HepG2 (cell line): ENCODE measurements around the gene ZNF177. TPM values are rescaled to one million over a fixed set of nuclear protein-coding genes. Genes with fewer than 3 reads are reported as not detected.

Source experiments
- CREB1 ChIP-seq, 2 experiments: fragments of 450-650 bp in 1 of 2; IDR thresholded peaks; 2 replicates each; pipeline ENCODE4 v1.6.1; 2016 to 2017; ENCODE audit warnings: control low read depth in 1 of 2, mild to moderate bottlenecking in 1 of 2, missing compliant biosample characterization in 1 of 2, missing genetic modification characterization in 1 of 2
- E2F5 ChIP-seq: sonication (generic); formaldehyde crosslinking; conservative IDR thresholded peaks from 2 replicates; pipeline ENCODE4 v1.4.0; 2020; ENCODE audit warnings: missing genetic modification reagents
- GABPA ChIP-seq, 2 experiments: IDR thresholded peaks; 2 replicates each; pipeline ENCODE4 v1.6.1; 2011 to 2016; ENCODE audit warnings: low read depth in 2 of 2, low read length in 1 of 2, missing biosample characterization in 1 of 2, missing genetic modification characterization in 1 of 2
- JDP2 ChIP-seq: sonication (generic); formaldehyde crosslinking; IDR thresholded peaks from 2 replicates; pipeline ENCODE4 v1.8.1; 2022; ENCODE audit warnings: missing genetic modification reagents, borderline replicate concordance
- MED8 ChIP-seq: sonication (generic); formaldehyde crosslinking; IDR thresholded peaks from 2 replicates; pipeline ENCODE4 v1.8.1; 2023; ENCODE audit warnings: mild to moderate bottlenecking, missing genetic modification reagents; ENCODE audit not compliant: insufficient replicate concordance
- PBX3 ChIP-seq: sonication (generic); formaldehyde crosslinking; IDR thresholded peaks from 2 replicates; pipeline ENCODE4 v1.8.1; 2023; ENCODE audit warnings: missing genetic modification reagents, inconsistent platforms, borderline replicate concordance
- PRPF4 ChIP-seq: fragments of 200-400 bp; formaldehyde crosslinking; IDR thresholded peaks from 2 replicates; pipeline ENCODE4 v1.6.1; 2016; ENCODE audit warnings: low read length, low read depth; ENCODE audit not compliant: poor library complexity, severe bottlenecking
- SAFB2 ChIP-seq: sonication (generic); formaldehyde crosslinking; IDR thresholded peaks from 2 replicates; pipeline ENCODE4 v1.5.1; 2020; ENCODE audit warnings: missing genetic modification reagents, low read depth, mild to moderate bottlenecking, borderline replicate concordance
- SP1 ChIP-seq, 2 experiments: fragments of 450-650 bp in 1 of 2; sonication (generic) in 1 of 2; formaldehyde crosslinking in 1 of 2; IDR thresholded peaks; 2 replicates each; pipeline versions ENCODE4 v1.4.0 to v1.6.1; 2016 to 2020; ENCODE audit warnings: missing genetic modification reagents in 1 of 2
- SRSF1 ChIP-seq: fragments of 200-400 bp; formaldehyde crosslinking; optimal IDR thresholded peaks from 2 replicates; pipeline ENCODE3; 2017; ENCODE audit warnings: mild to moderate bottlenecking, low read depth, low read length, moderate library complexity
- TAF1 ChIP-seq: sonication (generic); formaldehyde crosslinking; IDR thresholded peaks from 2 replicates; pipeline ENCODE4 v1.4.0; 2020; ENCODE audit warnings: missing genetic modification reagents
- TBX2 ChIP-seq: sonication (generic); formaldehyde crosslinking; IDR thresholded peaks from 2 replicates; pipeline ENCODE4 v1.5.0; 2020; ENCODE audit warnings: missing genetic modification reagents, mild to moderate bottlenecking, borderline replicate concordance
- THAP11 ChIP-seq: IDR thresholded peaks from 2 replicates; pipeline ENCODE4 v1.6.1; 2016; ENCODE audit warnings: missing biosample characterization, missing genetic modification reagents
- XBP1 ChIP-seq: sonication (generic); formaldehyde crosslinking; IDR thresholded peaks from 2 replicates; pipeline ENCODE4 v1.5.0; 2020; ENCODE audit warnings: missing genetic modification reagents
- ZNF605 ChIP-seq: sonication (generic); formaldehyde crosslinking; IDR thresholded peaks from 2 replicates; pipeline ENCODE4 v1.8.0; 2022; ENCODE audit warnings: mild to moderate bottlenecking, missing genetic modification reagents
- polyA plus RNA-seq, 8 experiments: library from polyadenylated mRNA; depleted of rRNA in 3 of 8; stranded (reverse) in 7 of 8; unstranded in 1 of 8; fragments of >200 nt; fragmentation: Illumina TruSeq in 4 of 8; extraction: Trizol in 4 of 8; gene quantifications; 2 replicates each; pipeline versions ENCODE4 v1.2.1 to v1.2.3, GENCODE V29; 2011 to 2016; ENCODE audit warnings: low read depth in 4 of 8, missing spikeins in 1 of 8, mixed read lengths in 1 of 8; ENCODE audit not compliant: insufficient read depth in 1 of 8
- total RNA-seq, 5 experiments: library from RNA; depleted of rRNA; stranded (reverse); fragments of >200 nt; fragmentation: Illumina TruSeq; extraction: Trizol; gene quantifications; 2 replicates each; pipeline ENCODE4 v1.2.3, GENCODE V29; 2016; ENCODE audit warnings: low read depth in 1 of 5
- TF ChIP-seq, protein P1 (sequence below): sonication (generic); formaldehyde crosslinking; IDR thresholded peaks from 2 replicates; pipeline ENCODE4 v1.5.0; 2020; ENCODE audit warnings: mild to moderate bottlenecking, missing genetic modification reagents
- TF ChIP-seq, protein P2 (sequence below): sonication (generic); formaldehyde crosslinking; IDR thresholded peaks from 2 replicates; pipeline ENCODE4 v1.9.0; 2022; ENCODE audit warnings: missing genetic modification reagents, mild to moderate bottlenecking, borderline replicate concordance
- TF ChIP-seq, protein P3 (sequence below): sonication (generic); formaldehyde crosslinking; conservative IDR thresholded peaks from 2 replicates; pipeline ENCODE4 v1.8.0; 2022; ENCODE audit warnings: mild to moderate bottlenecking, moderate library complexity, missing genetic modification reagents

The ZNF177 gene
- total and polyA plus RNA-seq, 2 of the 13 experiments (the other 11 are each of a cell fraction or from before 2014, with no cell fraction given) = 0.62 to 0.71 TPM

- 0 out of 2 replicates have a peak, but pooled peaks have one; percentile 26 for TF ChIP-seq TAF1 (CRISPR knock-in tag)
- no peak for TF ChIP-seq SAFB2
- no peak for TF ChIP-seq PRPF4
- TF ChIP-seq XBP1 (CRISPR knock-in tag) = no peak
- TF ChIP-seq E2F5 (CRISPR knock-in tag) = 0 out of 2 replicates have a peak, but pooled peaks have one; percentile 36
- no peak for TF ChIP-seq PBX3 (CRISPR knock-in tag)
- TF ChIP-seq GABPA (IDR thresholded peaks at IDR 0.05; ENCODE audit: low read depth, low read length) = no peak
- 0 out of 2 replicates have a peak, but pooled peaks have one; percentile 42 for TF ChIP-seq GABPA (CRISPR knock-in tag; IDR thresholded peaks at IDR 0.05; ENCODE audit: low read depth)
- no peak for TF ChIP-seq JDP2 (CRISPR knock-in tag)
- peak; percentile 52; the same call in 1 of the 2 replicates for TF ChIP-seq TBX2 (CRISPR knock-in tag)
- TF ChIP-seq THAP11 (CRISPR knock-in tag) = peak; percentile 67
- TF ChIP-seq, protein P1, sequence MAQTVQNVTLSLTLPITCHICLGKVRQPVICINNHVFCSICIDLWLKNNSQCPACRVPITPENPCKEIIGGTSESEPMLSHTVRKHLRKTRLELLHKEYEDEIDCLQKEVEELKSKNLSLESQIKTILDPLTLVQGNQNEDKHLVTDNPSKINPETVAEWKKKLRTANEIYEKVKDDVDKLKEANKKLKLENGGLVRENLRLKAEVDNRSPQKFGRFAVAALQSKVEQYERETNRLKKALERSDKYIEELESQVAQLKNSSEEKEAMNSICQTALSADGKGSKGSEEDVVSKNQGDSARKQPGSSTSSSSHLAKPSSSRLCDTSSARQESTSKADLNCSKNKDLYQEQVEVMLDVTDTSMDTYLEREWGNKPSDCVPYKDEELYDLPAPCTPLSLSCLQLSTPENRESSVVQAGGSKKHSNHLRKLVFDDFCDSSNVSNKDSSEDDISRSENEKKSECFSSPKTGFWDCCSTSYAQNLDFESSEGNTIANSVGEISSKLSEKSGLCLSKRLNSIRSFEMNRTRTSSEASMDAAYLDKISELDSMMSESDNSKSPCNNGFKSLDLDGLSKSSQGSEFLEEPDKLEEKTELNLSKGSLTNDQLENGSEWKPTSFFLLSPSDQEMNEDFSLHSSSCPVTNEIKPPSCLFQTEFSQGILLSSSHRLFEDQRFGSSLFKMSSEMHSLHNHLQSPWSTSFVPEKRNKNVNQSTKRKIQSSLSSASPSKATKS = no peak
- no peak for TF ChIP-seq SP1 (IDR thresholded peaks at IDR 0.05)
- TF ChIP-seq SP1 (CRISPR knock-in tag; IDR thresholded peaks at IDR 0.05) = no peak; the same call in 1 of the 2 replicates
- TF ChIP-seq CREB1 (IDR thresholded peaks at IDR 0.05) = no peak
- TF ChIP-seq CREB1 (CRISPR knock-in tag; IDR thresholded peaks at IDR 0.05) = 0 out of 2 replicates have a peak, but pooled peaks have one; percentile 5
- no peak for TF ChIP-seq MED8
- TF ChIP-seq, protein P2, sequence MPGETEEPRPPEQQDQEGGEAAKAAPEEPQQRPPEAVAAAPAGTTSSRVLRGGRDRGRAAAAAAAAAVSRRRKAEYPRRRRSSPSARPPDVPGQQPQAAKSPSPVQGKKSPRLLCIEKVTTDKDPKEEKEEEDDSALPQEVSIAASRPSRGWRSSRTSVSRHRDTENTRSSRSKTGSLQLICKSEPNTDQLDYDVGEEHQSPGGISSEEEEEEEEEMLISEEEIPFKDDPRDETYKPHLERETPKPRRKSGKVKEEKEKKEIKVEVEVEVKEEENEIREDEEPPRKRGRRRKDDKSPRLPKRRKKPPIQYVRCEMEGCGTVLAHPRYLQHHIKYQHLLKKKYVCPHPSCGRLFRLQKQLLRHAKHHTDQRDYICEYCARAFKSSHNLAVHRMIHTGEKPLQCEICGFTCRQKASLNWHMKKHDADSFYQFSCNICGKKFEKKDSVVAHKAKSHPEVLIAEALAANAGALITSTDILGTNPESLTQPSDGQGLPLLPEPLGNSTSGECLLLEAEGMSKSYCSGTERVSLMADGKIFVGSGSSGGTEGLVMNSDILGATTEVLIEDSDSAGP (CRISPR knock-in tag) = peak; percentile 53; the same call in 1 of the 2 replicates
- TF ChIP-seq, protein P3, sequence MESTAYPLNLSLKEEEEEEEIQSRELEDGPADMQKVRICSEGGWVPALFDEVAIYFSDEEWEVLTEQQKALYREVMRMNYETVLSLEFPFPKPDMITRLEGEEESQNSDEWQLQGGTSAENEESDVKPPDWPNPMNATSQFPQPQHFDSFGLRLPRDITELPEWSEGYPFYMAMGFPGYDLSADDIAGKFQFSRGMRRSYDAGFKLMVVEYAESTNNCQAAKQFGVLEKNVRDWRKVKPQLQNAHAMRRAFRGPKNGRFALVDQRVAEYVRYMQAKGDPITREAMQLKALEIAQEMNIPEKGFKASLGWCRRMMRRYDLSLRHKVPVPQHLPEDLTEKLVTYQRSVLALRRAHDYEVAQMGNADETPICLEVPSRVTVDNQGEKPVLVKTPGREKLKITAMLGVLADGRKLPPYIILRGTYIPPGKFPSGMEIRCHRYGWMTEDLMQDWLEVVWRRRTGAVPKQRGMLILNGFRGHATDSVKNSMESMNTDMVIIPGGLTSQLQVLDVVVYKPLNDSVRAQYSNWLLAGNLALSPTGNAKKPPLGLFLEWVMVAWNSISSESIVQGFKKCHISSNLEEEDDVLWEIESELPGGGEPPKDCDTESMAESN = no peak
- no peak for TF ChIP-seq SRSF1
- no peak for TF ChIP-seq ZNF605 (CRISPR knock-in tag)
Observed at GRCh38 chr19:9323919-9324583, 38.8 kb upstream of the ZNF177 start, which contains the start of gene ZNF559 (continued).
